AG10803 (cell line): Measurements from ENCODE around the gene CPSF4.

ENCODE experiments used
- DNase-seq: peaks from one replicate; pipeline ENCODE4 v3.0.0; 2010; ENCODE audit warnings: low read depth
- H3K4me3 ChIP-seq: 2 replicates; pipeline ENCODE4 v1.5.1; 2011; ENCODE audit warnings: mild to moderate bottlenecking, low read length, control low read depth
- TF ChIP-seq, protein P1 (sequence below): conservative IDR thresholded peaks from 2 replicates; pipeline ENCODE4 v1.5.1; 2011; ENCODE audit warnings: mild to moderate bottlenecking, low read length, control low read depth, inconsistent platforms

Gene CPSF4

DNA sequence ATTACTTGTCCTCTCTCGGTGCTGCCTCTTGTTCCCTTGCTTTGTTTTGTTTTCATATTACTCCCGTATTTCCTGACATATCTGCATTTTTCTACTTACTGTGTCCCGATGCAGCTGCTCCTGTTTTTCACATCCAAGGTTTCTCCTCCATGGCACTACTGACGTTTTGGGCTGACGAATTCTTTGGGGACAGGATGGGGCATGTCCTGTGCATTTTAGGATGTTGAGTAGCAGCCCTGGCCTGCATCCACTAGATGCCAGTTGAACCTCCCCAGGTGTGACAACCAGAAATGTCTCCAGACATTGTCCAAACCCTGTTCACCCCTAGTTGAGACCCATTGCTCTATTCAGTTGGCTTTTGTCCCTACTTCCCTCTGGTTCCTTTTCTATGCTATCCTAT, 46.4 kb downstream of the CPSF4 start:
- TF ChIP-seq, protein P1, sequence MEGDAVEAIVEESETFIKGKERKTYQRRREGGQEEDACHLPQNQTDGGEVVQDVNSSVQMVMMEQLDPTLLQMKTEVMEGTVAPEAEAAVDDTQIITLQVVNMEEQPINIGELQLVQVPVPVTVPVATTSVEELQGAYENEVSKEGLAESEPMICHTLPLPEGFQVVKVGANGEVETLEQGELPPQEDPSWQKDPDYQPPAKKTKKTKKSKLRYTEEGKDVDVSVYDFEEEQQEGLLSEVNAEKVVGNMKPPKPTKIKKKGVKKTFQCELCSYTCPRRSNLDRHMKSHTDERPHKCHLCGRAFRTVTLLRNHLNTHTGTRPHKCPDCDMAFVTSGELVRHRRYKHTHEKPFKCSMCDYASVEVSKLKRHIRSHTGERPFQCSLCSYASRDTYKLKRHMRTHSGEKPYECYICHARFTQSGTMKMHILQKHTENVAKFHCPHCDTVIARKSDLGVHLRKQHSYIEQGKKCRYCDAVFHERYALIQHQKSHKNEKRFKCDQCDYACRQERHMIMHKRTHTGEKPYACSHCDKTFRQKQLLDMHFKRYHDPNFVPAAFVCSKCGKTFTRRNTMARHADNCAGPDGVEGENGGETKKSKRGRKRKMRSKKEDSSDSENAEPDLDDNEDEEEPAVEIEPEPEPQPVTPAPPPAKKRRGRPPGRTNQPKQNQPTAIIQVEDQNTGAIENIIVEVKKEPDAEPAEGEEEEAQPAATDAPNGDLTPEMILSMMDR, result no peak
- no peak for DNase-seq
- no peak overlapping the region for H3K4me3 ChIP-seq

DNA sequence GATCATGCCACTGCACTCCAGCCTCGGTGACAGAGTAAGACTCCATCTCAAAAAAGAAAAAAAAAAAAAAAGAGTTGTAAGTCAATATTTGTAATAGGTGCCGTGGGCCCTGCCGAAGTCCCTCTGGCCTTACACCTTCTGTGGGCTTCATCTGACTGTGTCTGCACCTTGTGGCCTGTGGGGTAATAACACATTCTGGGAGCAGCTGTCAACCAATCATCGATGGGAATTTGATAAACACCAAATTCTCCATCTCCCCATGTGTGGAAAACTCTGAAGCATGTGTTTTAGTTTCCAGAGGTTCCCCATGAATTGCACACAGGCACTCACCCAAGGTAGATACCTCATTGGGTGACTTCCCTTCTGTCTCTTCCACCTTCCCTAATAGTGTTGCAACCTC, 50.5 kb downstream of the CPSF4 start:
- DNase-seq, result no peak
- no peak overlapping the region for H3K4me3 ChIP-seq
- TF ChIP-seq, protein P1, result no peak

DNA sequence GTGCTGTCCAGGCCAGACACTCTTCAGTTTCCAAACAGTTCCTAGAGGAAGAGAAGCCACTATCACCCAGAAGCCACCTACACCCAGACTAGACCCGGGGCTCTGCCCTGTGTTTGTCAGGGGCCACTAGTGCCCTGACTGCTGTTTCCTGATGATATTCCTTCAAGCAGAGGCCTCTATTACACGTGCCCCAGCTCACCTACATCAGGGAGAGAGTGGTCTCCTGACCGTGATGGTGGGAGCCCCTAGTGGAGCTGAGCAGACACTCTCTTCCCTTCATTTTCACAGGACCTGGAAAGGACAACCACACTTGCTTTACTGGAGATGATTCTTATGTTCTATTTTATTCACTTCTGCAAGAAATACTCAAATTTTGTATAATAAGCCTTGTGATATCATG, 52.1 kb downstream of the CPSF4 start:
- no peak overlapping the region for H3K4me3 ChIP-seq
- DNase-seq, result no peak
- TF ChIP-seq, protein P1, result no peak

DNA sequence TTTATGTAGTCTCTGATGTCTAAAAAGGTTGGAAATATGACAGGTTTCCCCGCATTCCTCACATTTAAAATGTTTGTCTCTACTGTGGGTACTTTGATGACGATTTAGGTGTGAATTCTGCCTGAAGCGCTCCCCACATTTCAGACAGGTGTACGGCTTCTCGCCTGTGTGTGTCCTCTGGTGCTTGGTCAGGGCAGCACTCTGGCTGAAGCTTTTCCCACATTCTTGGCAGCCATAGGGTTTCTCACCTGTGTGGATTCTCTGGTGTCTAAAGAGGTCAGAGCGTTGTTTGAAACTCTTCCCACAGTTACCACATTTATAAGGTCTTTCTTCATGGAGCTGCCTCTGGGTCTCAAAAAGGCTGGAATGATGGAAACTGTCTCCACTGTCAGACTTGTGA, 55.1 kb downstream of the CPSF4 start:
- H3K4me3 ChIP-seq, result no peak overlapping the region
- DNase-seq, result no peak
- TF ChIP-seq, protein P1, result no peak

DNA sequence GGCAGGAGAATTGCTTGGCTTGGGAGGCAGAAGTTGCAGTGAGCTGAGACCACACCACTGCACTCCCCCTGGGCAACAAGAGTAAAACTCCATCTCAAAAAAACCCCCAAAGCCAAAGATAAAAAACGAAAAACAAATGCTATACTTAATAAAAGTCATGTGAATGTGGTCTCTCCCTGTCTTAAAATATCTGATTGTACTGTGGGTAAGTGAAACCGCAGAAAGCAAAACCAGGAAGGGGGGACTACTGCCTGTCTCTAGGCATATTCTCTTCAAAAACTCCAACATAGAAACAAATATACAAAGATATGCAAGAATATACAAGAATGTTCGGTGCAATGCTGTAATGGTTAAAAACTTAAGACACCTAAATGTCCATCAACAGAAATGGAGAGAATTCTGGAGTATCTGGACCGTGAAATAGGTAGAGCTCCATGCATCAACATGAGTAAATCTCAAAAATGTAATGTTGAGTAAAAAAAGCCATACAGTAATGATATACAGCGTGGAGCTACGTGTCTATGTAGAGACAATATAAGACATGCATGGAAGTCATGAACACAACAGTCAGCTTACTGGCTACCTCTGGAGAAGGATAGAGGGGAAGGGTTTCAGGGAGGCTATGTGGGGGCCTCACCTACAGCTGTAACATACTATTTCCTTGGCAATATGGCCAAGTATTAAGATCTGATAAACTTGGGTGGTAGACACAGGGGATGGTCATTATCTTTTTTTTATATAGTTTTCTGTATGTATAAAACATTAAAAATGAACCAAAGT, 59.2 kb downstream of the CPSF4 start:
- peak overlapping the region; percentile 78 for H3K4me3 ChIP-seq
- TF ChIP-seq, protein P1, result no peak
- DNase-seq, result no peak

DNA sequence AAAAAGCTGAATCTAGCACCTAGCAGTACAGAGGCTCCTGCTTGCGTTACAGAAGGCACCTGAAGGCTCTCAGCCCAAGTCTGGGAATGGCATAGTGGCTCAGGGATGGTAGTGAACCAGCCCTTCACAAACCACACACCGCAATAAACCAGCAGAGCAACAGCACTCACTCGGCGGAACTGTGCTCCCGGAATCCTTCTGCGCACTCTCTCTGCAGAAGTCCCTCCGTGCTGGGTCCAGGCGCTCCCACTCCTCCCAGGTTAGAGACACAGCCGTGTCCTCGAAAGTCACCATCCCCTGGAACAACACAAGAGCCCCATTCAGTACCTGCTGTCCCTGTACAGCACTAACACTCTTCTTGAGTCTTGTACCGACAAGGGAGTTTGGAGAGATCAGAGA, 59.8 kb downstream of the CPSF4 start:
- DNase-seq, result no peak
- H3K4me3 ChIP-seq, result peak overlapping the region; percentile 78
- TF ChIP-seq, protein P1, result no peak

DNA sequence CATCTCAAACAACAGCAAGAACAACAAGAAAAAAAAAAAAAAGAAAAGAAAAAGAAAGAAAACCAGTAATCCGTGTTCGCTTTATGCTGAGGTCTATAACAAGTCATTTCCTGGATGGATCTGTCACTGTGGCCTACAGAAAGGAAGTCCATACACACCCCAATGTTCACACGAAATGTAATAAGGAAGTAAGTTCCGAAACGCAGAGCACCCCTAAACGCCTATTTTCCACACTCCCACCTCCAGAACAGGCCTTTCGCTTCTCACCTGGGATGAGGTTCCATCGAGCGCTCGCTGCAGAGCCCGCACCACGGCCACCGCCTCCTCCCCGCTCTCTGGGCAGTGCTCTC, 60.6 kb downstream of the CPSF4 start:
- H3K4me3 ChIP-seq, result peak overlapping the region; percentile 78
- peak; percentile 16 for DNase-seq
- TF ChIP-seq, protein P1, result no peak
